ENCODE data around the gene MYO9B.

DNA sequence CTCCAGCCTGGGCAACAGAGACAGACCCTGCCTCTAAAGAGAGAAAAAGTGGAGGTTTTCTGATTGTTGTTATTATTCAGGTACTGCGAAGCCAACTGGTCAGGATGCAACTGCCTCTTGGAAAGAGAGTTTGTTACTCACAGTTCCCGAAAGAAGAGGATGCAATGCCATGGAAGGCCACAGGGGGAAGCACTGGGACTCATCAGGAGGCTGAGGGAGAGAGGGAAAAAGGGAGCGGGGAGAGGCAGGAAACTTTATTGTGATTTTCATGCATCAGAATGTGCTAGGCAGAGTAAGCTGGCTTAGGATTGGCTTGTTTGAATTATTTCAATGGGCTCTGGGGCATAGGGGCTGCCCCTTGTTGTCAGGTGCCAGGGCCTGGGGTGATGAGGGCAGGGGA, 27.6 kb downstream of the MYO9B start:
- TF ChIP-seq, protein P1, sequence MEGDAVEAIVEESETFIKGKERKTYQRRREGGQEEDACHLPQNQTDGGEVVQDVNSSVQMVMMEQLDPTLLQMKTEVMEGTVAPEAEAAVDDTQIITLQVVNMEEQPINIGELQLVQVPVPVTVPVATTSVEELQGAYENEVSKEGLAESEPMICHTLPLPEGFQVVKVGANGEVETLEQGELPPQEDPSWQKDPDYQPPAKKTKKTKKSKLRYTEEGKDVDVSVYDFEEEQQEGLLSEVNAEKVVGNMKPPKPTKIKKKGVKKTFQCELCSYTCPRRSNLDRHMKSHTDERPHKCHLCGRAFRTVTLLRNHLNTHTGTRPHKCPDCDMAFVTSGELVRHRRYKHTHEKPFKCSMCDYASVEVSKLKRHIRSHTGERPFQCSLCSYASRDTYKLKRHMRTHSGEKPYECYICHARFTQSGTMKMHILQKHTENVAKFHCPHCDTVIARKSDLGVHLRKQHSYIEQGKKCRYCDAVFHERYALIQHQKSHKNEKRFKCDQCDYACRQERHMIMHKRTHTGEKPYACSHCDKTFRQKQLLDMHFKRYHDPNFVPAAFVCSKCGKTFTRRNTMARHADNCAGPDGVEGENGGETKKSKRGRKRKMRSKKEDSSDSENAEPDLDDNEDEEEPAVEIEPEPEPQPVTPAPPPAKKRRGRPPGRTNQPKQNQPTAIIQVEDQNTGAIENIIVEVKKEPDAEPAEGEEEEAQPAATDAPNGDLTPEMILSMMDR (conservative IDR thresholded peaks at IDR 0.05; ENCODE audit: low read depth, low read length): peak; percentile 61
- no peak for TF ChIP-seq EZH2phosphoT487 (IDR thresholded peaks at IDR 0.05; ENCODE audit: borderline replicate concordance, low read length)
